GM18502 (cell line): ENCODE data around the gene MAGIX.

Experiments used
- ATAC-seq: cut with Tn5 transposase; IDR thresholded peaks from one replicate; pipeline ENCODE4 v1.9.1; 2021; ENCODE audit warnings: mild to moderate bottlenecking; ENCODE audit not compliant: unreplicated experiment, poor library complexity

Gene MAGIX

DNA sequence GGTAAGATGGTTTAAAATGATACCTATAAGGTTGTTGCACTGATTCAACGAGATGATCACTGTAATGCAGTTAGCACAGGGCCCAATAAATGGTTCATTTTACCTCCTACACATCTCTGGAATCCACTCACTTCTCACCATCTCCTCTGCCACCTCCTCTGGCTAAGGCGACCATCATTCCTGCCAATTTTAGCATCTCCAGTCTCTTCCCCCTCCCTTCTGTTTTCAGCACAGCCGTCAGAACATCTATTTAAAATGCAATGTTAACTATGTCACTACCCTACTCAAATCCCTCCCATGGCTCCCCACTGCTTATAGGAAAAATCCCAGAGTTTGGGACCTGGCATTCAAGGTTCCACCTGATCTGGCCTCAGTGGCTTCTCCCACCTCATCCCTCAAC lies 41.0 kb downstream of the MAGIX start:
- ATAC-seq: no peak

DNA sequence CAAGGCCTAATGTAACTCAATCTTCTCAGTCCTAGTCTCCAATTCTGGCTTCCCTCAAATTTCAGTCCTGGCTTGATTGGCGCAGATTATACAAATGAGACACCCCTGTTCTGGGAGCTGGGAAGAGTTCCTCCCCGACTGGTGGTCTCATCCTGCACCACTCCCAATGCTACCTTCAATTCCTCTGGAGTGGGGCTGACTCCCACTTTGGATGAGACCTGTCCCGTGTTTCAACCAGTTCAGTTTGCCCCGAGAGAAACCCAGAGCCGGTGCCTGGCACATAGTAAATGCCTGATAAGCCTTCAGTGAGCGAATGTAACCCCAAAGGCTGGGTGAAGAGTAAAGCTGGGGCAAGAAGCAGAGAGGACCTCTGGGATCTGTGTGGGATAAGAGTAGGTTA lies 41.5 kb downstream of the MAGIX start:
- ATAC-seq: no peak

DNA sequence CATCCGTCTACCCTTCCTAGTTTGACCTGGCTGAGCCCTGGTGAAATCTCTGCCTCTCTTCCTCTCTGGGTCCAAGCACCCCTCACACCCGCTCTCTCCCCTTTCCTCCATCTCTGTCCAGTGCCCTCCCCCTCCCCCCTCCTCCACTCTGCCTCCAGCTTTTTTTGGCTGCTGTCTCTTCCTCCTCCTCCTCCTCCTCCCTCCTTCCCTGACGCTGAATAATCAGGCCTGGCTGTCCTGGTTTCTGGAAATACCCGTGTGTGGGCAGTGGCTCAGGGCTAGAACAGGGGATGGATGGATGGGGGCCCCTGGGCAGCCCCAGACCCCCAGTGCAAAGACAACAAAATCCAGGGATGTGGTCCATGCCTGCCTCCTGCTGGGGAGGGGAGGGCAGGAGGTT lies 42.2 kb downstream of the MAGIX start:
- ATAC-seq: no peak

DNA sequence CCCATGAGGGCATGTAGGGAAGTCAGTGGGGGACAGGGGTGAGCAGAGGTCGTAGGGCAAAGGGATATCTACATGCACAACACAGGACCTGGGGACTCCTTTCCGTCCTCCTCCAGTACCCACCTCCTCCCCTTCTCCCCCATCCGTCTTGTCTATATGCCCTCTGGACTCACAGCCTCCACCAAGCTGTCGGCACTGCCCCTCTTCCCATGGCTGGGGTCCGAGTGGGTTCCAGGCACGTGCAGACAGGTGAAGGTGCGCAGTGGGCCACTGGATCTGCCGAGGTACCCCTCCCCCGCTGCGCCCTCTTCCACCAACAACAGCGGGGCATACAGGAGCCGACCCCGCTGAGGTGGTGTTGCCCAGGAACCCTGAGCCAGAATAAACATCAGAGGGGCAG lies 42.9 kb downstream of the MAGIX start:
- no peak for ATAC-seq

DNA sequence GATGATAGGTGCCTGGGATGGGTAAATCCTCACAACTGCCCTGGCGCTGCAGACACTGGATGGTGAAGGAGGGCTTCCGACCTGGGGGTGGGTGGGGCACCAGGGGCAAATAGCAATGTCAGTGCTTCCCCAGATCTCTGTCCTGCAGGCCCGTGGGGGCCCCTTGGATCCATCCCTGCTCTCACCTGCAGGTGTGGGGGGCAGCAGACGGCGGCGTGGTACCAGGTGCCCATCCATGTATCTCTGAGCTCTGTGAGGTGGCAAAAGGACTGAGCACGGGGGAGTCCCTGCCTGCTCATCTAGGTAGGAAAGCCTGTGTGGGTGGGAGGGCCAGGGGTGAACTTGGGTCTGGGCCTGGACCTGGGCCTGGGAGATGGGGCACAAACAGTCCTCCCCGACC lies 44.0 kb downstream of the MAGIX start:
- ATAC-seq: no peak

DNA sequence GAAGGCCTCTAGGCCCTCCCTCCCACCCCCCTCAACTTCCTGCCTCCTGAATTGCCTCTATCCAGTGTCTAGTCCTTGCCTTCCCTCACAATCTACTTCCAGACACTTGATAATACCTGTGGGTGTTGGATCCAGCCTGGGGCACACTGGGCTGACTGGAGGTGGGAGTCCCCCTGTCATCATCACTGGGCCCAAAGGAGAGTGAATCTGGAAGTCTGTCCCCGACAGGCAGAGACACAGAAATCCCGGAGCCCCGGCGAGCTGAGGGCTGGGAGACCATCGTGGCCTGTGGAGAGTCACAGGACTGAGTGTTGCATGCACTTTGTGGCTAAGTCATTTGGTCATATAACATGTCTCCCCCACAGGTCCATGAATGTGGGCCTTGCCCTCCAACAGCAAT lies 45.8 kb downstream of the MAGIX start:
- no peak for ATAC-seq

DNA sequence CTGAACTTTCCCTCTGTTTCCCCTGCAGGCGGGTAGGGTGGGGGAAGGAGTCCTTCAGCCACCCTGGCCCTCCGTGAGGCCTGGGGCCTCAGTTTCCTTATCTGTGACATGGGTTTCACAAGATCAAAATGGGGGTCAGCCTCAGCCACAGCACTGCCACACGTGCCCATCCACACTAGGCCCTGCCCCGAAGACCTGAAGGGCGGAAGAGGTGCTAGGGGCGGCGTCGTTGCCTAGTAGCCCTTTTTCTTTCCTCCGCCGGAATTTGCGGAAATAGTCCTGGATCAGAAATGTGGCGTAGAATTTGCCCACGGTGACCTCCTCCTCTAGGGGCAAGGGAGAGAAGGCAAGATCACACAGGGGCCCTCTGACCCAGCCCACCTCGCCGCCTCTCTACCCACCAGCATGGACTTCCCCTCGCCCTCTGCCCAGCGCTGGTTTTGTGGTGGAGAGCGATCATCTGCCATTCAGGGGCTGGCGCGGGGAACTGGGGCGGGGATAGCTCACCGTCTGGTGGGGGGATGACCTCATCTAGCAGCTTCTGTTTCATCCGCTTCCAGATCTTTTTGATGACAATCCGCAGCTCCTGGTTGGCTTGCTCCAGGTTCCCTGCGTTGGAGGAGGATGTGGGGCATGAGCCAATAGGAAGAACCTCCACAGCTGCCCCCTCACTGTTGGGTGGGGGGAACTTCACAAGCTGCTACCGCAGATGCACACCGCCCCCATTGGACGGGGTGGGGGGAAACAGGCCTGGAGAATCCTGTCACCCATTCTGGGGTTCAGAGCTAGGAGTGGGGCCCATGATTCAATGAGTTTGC lies 47.1 kb downstream of the MAGIX start:
- no peak for ATAC-seq

DNA sequence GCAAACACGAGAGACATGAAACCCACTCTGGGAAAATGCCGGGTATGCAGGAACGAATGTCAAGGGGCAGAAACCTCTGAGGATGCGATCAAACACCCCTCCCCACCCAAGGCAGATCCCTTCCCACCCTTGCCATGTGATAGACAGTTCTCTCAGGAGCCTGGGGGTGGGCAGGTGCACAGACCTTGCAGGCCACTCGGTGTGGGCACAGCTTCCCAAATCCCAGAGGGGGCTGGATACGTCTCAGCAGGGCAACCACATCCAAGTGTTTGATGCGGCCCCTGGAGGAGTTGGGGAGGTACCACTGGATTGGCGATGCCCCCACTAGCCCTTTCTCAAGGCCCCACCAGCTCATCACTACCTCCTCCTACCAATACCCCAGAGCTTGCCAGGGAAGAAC lies 47.8 kb downstream of the MAGIX start:
- ATAC-seq: no peak

DNA sequence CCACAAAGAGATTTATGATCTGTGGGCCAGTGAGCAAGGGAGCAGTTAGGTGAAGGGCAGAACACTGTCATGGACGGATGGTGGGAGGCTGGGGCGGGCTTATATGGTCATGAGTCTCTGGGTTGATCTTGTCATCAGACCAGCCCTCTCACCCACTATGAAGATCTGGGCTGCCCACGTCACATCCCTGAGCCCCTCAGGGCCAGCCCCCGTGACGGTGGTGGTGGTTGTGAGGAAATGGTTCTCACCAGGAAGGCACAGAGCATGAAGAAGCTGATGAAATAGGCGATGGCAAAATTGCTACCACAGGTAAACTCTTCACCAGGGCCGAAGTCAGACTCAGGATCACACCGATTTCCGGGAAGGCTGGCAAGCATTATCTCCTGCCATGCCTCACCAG lies 48.5 kb downstream of the MAGIX start:
- no peak for ATAC-seq

DNA sequence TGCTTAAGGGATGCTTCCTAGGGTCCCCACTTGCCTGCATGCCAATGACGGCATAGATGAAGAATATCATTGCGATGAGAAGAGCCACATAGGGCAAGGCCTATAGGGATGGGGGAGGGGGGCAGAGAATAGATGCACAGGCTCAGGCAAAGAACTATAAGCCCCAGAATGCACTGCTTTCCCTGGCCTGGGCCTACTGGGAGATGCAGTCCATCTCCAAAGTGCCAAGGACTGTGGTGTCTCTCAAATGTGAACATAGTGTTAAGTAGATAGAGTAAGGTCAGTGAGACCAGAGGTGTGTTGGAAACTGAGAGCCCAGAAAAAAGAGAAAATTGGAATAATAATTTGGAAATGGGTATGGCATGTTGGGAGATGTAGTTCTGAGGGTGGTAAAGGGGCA lies 49.7 kb downstream of the MAGIX start:
- no peak for ATAC-seq

DNA sequence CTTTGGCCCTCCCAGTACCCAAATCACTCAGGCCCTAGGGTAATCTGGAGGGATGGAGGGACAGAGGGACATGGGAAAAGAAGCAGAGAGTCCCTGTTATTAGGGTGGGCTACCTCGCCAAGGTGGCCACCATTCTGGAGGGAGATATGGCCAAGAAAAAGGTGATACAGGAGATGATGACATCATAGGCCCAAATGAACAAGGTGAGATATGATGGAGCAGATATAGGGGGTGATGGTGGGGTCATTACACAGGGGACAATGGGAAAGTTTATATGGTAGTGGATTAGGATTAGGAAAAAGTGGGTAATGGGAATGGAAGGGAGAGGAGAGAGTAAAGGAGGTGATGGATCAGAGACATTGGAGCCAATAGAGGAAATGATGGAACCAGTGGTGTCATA lies 50.3 kb downstream of the MAGIX start:
- no peak for ATAC-seq

DNA sequence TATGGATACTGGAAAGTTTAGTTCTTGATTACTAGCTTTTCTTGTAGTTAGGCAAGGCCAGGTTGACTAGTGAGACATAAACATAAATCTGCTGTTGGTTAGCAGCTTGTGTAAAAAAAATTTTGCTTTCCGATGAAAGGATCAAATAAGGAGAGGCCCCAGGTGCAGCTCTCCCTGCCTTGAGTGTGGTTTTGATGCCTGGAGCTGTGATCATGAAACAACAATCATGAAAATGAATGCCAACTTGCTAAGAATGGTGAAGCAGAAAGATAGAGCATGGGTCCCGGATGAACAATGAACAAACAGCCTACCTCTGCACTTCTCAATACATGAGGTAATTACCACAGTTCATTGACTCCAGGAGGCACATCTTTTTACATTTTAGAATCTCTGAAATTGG lies 51.9 kb downstream of the MAGIX start:
- no peak for ATAC-seq

DNA sequence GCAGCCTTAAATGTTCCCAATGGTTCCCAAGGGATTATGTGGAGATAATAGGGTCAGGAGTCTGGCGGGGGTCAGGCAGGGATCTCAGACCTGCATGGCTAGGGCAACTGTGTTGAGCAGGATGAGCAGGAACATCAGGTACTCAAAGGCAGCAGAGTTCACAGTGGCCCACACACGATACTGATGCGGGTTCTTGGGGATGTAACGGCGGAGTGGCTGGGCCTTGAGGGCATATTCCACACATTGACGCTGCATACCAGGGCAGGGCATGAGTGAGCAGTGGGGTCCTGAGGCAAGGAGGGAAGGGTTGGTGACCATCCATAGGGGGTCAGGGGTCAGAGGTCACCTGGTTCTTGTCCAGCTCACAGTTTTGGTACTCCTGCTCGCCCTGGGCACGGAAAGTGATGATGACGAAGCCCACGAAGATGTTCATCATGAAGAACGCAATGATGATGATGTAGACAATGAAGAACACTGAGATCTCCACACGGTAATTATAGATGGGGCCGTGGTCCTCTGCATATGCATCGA lies 52.5 kb downstream of the MAGIX start:
- ATAC-seq: no peak
